ENCODE data around the gene ABCD1.

DNA sequence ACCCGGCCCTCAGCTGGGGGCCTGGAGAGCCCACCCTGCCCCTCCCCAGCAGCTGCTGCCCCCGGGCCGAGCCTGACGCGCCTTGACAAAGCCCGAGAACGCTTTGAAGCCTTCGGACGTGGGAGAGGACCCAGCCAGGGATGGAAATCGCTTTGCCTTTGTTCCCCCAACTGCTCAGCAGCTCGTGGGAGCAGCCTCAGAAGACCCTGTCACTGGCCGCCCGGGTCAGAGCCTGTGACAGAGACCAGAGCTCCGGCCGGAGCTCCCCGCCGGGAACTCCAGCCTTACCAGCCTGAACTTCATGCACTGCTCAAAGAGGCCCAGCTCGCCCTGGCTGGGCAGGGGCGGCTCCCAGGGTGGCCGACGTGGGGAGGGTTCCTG is 39.5 kb upstream of the ABCD1 start:
- TF ChIP-seq, protein P1, sequence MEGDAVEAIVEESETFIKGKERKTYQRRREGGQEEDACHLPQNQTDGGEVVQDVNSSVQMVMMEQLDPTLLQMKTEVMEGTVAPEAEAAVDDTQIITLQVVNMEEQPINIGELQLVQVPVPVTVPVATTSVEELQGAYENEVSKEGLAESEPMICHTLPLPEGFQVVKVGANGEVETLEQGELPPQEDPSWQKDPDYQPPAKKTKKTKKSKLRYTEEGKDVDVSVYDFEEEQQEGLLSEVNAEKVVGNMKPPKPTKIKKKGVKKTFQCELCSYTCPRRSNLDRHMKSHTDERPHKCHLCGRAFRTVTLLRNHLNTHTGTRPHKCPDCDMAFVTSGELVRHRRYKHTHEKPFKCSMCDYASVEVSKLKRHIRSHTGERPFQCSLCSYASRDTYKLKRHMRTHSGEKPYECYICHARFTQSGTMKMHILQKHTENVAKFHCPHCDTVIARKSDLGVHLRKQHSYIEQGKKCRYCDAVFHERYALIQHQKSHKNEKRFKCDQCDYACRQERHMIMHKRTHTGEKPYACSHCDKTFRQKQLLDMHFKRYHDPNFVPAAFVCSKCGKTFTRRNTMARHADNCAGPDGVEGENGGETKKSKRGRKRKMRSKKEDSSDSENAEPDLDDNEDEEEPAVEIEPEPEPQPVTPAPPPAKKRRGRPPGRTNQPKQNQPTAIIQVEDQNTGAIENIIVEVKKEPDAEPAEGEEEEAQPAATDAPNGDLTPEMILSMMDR (IDR thresholded peaks at IDR 0.05; ENCODE audit: low read depth, low read length, missing input control): no peak
- TF ChIP-seq YY1 (IDR thresholded peaks at IDR 0.05): no peak
- no peak for TF ChIP-seq MAX (IDR thresholded peaks at IDR 0.05)
- no peak for TF ChIP-seq GABPA (IDR thresholded peaks at IDR 0.05 in 1 of 2, conservative IDR thresholded peaks at IDR 0.05 in 1 of 2)
- TF ChIP-seq RXRA (IDR thresholded peaks at IDR 0.05): no peak
- TF ChIP-seq, protein P2, sequence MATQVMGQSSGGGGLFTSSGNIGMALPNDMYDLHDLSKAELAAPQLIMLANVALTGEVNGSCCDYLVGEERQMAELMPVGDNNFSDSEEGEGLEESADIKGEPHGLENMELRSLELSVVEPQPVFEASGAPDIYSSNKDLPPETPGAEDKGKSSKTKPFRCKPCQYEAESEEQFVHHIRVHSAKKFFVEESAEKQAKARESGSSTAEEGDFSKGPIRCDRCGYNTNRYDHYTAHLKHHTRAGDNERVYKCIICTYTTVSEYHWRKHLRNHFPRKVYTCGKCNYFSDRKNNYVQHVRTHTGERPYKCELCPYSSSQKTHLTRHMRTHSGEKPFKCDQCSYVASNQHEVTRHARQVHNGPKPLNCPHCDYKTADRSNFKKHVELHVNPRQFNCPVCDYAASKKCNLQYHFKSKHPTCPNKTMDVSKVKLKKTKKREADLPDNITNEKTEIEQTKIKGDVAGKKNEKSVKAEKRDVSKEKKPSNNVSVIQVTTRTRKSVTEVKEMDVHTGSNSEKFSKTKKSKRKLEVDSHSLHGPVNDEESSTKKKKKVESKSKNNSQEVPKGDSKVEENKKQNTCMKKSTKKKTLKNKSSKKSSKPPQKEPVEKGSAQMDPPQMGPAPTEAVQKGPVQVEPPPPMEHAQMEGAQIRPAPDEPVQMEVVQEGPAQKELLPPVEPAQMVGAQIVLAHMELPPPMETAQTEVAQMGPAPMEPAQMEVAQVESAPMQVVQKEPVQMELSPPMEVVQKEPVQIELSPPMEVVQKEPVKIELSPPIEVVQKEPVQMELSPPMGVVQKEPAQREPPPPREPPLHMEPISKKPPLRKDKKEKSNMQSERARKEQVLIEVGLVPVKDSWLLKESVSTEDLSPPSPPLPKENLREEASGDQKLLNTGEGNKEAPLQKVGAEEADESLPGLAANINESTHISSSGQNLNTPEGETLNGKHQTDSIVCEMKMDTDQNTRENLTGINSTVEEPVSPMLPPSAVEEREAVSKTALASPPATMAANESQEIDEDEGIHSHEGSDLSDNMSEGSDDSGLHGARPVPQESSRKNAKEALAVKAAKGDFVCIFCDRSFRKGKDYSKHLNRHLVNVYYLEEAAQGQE (IDR thresholded peaks at IDR 0.05): no peak
- no peak for TF ChIP-seq SP1 (IDR thresholded peaks at IDR 0.05)
- TF ChIP-seq JUND (IDR thresholded peaks at IDR 0.05): no peak
- no peak for TF ChIP-seq NR2F2 (IDR thresholded peaks at IDR 0.05)
- TF ChIP-seq FOXA2 (IDR thresholded peaks at IDR 0.05): no peak
- no peak for TF ChIP-seq TAF1 (conservative IDR thresholded peaks at IDR 0.05)
- no peak for TF ChIP-seq RAD21 (IDR thresholded peaks at IDR 0.05)
- TF ChIP-seq, protein P3, sequence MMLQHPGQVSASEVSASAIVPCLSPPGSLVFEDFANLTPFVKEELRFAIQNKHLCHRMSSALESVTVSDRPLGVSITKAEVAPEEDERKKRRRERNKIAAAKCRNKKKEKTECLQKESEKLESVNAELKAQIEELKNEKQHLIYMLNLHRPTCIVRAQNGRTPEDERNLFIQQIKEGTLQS (IDR thresholded peaks at IDR 0.05): no peak

All from liver (tissue), 3 donors.